ENCODE results near the gene ATP8A2. TPM values are rescaled to one million over a fixed set of nuclear protein-coding genes. Genes with fewer than 3 reads are reported as not detected.
"Not testable (repeated sequence)": the region's sequence is repeated elsewhere in the genome, so short reads cannot be mapped to it uniquely, and the experiment has no call there.

Gene ATP8A2
- total RNA-seq, 2 donors from 2014 or later: 0.18 to 0.24 TPM

DNA sequence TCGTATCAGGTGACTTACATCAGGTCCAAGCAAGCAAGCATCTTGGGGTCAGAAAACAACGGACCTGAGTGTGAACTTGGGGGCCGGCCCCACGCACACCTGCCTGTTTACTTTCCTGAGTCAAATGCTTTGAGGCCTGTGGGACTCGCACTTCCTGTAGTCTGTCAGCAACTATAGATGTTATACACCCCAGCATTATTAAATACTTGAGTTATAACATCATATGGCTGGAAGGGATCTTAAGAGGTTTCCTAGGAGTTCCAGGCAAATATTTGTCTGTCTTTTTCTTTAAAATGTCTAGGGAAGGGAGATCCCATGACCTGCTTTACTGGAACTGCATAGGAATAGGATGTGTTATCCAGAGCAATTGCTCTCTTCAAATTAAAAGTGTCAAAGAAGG, 399.4 kb downstream of the ATP8A2 start:
- intact Hi-C loops (cut with DNase I): no loop called here
- no peak for ATAC-seq

DNA sequence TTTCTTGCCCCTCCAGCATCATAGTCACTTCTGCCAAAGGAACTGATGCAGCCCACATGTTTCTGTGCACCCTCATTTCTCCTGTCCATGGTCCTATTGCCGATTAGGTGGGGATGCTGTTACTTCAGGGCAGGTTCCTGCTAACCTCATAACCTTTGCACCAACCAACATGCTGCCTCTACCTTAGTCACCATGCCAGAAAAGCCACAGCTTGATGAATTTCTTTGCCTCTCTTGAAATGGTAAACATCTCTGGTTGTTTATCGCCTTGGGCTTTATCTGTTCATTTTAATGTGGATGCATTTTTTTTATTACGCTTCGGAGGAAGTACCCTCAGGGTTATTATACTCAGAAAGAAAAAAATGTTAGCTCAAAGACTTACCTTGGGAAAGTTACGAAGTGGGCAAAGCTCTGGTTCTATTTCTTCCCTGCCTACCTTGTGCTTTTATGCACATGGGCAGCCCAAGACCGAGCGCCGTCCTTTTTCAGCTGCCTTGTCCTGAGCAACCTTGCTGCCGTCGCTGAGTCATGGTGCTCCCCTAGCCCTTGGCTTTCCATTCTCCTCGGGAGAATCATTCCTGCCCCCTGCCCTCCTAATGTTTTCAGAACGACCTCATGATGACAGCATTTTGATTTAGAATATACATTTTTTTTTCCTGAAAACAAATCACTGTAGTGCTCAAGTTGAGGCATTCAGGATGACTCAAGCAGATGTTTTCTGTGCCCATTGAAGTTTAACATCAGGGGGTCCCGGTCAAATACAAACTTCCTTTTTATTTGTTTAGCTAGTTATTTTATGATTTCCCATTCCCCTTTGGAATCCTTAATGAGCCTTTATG, 400.1 kb downstream of the ATP8A2 start:
- intact Hi-C loops (cut with DNase I): no loop called here
- ATAC-seq: no peak
- no peak for DNase-seq

More for the DNA sequence above, 399.4 kb downstream of the ATP8A2 start:
- DNase-seq: no peak

DNA sequence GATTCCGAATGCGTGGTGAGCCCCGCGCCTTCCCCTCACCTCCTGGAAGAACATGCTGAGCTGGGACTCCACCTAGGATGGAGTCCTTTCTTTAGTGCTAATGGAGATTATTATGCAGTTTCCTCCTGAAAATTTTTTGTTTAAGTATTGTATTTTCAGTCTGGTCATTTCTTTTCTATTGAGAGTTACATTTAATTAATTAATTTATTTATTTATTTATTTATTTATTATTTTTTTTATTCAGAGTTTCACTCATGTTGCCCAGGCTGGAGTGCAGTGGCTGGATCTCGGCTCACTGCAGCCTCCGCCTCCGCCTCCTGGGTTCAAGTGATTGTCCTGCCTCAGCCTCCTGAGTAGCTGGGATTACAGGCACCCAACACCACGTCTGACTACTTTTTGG, 400.8 kb downstream of the ATP8A2 start:
- ATAC-seq; intact Hi-C loops (cut with DNase I); DNase-seq: not testable (repeated sequence)

DNA sequence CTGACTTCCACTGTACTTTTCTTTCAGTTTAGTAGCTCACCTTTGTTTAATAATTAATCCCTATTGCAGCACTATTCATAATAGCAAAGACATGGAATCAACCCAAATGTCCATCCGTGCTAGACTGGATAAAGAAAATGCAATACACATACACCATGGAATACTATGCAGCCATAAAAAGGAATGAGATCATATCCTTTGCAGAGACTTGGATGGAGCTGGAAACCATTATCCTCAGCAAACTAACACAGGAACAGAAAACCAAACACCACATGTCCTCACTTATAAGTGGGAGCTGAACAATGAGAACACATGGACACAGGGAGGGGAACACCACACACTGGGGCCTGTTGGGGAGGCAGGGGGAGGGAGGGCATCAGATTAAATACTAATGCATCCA, 402.3 kb downstream of the ATP8A2 start:
- DNase-seq; ATAC-seq; intact Hi-C loops (cut with DNase I): not testable (repeated sequence)

DNA sequence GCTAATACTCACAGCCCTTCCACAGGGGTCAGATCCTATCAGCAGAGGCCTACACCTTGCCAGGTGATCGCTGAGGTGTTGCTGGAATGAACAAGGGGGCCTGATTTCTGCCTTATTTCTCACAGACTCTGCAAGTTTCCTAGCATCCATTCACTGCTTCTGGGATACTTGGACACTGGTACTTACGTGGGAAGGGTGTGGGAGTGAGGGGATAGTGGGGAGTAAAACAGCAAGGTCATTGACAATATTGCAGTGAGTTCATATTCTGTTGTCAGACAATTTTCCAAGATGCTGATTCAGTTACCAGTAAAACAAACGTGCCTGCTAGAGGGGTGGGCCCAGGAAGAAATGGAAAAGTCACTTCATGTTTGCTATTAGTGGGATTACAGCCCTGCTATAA, 403.5 kb downstream of the ATP8A2 start:
- intact Hi-C loops (cut with DNase I): no loop called here
- ATAC-seq: no peak
- DNase-seq: no peak

DNA sequence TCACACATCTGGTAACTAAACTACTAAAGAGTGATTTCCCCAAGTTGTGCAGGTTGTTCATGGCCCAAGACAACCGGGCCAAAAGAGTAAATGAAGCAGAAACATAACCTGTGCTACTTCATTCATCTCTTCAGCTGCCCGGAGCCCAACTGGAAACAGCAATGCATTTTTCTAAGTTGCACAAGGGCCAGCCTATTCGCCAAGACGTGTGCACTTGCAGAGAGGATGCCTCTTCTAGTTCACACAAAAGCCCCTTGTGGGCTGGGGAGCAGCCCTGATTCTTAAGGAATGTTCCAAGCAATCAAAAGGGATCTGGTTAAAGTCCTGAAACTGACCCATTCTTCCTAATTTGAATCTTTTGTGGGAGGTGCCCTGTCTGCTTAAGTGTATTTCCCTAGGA, 404.2 kb downstream of the ATP8A2 start:
- intact Hi-C loops (cut with DNase I): no loop called here
- no peak for ATAC-seq
- no peak for DNase-seq

DNA sequence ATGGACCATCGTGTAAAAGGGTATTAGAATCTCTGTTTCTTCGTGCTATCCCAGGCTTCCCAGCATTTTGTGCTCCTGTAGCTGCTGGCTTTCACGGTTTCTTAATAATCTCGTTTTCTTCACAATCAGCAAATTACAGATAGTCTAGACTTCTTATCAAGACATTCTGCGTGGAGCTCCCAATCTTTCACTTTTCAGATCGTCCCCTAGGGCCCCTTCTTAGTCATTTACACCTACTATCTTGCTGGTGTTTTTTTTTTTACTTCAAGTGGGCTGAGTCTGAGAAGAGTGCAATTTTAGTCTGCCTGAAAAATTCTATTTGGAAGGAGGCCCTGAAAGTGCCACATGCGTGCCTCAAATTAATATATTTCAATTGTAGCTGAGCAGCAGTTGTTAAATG, 404.9 kb downstream of the ATP8A2 start:
- intact Hi-C loops (cut with DNase I): no loop called here
- peak in 1 of 2 donors; percentile 63 for ATAC-seq
- DNase-seq: no peak

DNA sequence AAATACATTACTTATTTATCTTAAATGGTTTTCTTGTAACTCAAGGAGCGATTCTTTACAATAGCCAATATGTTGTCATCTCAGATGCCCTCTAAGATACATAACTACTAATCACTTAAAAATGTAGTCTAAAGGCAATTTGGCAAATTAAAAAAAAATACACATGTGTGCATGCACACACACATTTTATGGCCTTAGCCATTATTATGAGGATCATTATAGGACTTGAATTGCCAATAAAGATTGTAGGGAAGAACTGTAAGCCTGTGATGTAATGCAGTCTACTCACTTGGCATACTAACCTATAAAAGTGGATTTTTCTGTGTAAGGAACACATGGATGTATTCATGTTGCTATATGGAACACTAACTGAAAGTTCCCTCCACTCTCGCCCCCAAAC, 405.7 kb downstream of the ATP8A2 start:
- ATAC-seq (no peak), DNase-seq (no peak)
- intact Hi-C loops (cut with DNase I): no loop called here

DNA sequence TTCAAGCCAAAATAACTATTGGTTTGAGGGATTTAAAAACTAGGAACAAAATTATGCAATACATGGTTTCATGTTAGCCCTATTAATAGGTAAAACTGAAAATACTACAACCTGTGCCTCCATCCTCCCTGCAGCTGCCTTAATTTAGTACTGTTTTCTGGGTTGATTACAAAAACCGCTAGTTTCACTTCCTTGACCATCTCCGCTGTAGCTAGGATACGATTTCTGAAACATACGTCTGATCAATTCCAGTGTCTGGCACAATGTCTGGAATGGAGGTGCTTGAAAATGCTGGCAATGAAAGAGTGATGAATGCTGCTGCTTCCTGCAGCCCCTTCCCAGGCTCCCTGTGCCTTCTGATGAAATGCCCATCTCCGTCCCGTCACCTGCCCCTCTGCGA, 406.6 kb downstream of the ATP8A2 start:
- intact Hi-C loops (cut with DNase I): no loop called here
- ATAC-seq: no peak
- DNase-seq: no peak

DNA sequence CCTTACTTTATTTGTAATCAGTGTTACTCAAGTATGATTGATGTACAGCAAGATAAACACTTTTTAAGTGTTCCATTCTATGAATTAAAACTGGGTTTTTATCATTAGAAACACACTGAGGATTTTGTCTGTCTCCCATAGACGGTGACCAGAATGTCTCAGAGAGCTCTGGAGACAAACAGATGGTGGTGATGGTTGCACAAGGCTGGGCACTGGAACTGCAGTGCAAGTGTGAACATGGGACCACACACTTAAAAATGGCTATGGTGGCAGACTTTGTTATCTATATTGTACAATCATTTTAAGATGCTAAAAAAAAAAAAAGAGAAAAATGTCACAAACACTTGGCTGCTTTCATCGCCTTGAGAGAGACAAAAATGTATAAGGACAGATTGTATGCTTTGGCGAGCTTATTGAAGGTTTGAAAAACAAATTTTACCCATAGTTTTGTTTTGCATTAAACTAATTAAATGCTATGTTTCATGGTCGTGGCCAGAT, 407.1 kb downstream of the ATP8A2 start:
- ATAC-seq (no peak), DNase-seq (no peak)
- intact Hi-C loops (cut with DNase I): no loop called here

DNA sequence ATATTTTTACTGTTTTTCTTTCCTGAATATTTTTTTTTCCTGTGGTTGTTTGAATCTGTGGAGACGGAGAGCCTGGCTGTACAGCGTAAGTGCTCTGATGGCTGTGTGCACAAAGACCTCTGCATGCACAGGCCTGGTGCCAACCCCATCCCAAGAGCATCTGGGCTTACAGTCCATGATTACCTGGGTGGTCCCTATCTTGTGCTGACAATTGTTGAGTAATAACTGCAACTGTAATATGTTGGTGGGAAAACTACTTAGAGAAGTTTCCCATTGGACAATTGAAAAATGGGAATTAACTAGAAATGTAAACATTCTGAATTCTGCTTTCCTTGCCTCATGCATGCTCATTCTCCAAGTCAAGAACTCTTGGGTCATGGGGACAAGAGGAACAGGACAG, 411.3 kb downstream of the ATP8A2 start:
- ATAC-seq: no peak
- intact Hi-C loops (cut with DNase I): no loop called here

DNA sequence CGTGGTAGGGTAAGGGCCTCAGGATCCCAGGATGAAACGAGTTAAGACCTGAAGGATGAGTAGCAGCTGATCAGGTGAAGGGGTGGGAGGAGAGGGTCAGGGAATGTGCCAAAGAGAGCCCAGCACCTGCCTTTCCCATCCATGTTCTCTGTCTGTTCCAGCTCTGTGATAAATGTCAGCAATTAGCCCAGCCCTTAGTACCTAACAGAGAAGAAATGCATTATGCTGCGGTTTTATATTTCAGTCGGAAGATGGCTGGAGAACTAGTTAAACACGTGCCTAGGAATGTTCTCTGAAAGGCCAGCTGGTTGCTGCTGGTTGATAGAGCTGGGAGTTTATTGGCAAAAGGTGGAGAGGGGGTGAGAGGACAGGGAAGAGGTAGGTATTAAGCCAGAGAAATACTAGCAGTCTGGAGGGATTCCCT, 411.8 kb downstream of the ATP8A2 start:
- DNase-seq (no peak), ATAC-seq (no peak)
- intact Hi-C loops (cut with DNase I): no loop called here

More for the DNA sequence above, 411.3 kb downstream of the ATP8A2 start:
- DNase-seq: no peak

DNA sequence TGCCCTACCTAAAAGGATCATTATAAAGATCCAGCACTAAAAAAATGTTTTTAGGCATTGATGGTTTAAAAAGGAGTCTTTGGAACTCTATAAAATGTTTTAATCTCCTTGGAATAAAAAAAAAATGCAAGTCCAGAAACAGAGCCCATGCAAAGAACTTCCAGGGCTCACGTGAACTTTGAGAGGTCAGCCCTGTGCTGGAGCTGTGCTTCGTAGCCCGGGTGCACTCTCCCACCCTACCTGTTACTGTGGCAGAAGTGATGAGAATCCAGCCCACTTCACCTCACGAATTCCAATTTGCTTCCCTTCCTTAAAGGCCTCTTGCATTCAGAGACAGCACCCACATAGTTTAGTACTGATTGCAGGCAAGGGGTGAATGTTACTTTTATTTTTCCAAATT, 412.3 kb downstream of the ATP8A2 start:
- DNase-seq (no peak), ATAC-seq (no peak)
- intact Hi-C loops (cut with DNase I): no loop called here

DNA sequence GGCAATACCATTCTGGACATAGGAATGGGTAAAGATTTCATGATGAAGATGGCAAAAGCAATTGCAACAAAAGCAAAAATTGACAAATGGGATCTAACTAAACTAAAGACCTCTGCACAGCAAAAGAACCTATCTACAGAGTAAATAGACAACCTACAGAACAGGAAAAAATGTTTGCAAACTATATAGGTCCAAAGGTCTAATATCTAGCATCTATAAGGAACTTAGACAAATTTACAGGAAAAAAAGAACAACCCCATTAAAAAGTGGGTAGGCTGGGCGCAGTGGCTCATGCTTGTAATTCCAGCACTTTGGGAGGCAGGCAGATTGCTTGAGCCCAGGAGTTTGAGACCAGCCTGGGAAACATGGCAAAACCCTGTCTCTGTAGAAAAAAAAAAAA, 418.4 kb downstream of the ATP8A2 start:
- intact Hi-C loops (cut with DNase I); ATAC-seq; DNase-seq: not testable (repeated sequence)

DNA sequence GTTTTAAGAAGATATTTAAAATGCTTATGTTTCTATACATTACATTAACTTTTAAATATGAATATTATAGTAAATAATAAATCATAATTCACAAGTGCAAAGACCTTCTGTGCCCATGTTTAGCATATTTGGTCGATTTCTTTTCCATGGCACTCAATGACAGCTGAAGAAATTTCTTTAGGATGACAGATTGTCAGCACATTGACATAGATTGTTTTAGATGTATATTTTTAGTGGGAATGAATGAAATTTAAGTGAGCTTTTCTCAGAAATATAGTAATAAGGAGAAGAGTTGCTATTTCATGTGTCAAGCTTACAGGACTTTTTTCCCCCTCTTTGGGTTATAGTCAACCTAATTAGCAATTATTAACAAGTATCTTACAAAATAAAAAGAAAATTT, 423.5 kb downstream of the ATP8A2 start:
- intact Hi-C loops (cut with DNase I): no loop called here
- no peak for ATAC-seq
- no peak for DNase-seq

DNA sequence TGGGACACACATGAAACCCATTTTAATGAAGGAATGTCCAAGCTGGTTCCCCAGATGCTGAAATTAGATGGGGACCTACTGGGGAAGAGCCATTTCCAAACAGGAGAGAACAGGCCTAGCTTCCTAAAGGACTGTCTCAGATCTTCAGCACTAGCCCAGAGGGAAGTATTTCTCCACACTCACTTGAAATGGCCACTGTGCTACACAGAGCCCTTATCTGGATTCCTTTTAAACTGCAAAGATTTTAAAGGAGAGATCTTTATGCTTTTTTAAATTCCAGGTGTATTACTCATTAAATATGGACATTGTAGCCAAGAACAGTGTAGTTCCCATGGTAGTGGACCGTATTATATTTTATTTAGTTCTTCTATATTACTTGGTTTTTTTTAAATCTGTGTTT, 424.7 kb downstream of the ATP8A2 start:
- ATAC-seq (no peak), DNase-seq (no peak)
- intact Hi-C loops (cut with DNase I): no loop called here

DNA sequence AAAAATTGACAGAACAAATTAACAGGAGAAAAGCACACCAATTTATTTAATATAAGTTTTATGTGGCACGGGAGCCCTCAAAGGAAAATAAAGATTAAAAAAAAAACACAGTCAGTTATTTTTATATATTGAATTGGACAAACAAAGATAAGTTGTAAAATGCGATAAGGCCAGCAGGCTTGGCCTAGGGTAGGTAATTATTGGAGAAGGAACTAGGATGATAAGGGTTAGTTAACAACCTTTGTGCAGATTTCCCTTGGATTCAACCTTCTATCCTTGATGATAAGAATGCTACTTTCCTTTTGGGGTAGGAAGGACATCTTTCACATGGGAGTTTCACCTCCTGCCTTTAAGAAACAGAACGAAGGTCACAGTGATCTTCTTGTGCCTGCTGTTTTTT, 427.2 kb downstream of the ATP8A2 start:
- intact Hi-C loops (cut with DNase I): no loop called here
- no peak for DNase-seq
- ATAC-seq: no peak

DNA sequence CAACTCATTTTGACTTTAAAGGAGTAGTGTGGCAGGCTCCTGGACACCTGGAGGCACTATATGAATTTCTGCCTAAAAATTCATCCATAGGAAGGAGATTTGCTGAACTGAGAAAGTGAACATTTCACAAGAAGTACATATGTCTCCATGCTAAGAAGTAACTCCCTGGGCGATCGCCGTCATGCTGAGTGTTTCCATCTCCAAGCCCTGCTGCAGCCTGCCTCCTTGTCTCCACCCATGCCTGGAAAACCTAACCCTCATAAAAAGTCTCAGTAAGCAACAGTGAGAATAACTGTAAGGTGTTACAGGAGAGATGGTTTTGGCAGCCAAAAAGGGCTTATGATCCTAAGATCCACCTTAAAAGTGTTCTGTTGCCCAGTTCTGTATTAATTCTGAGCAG, 428.7 kb downstream of the ATP8A2 start:
- no peak for DNase-seq
- intact Hi-C loops (cut with DNase I): no loop called here
- ATAC-seq: no peak

DNA sequence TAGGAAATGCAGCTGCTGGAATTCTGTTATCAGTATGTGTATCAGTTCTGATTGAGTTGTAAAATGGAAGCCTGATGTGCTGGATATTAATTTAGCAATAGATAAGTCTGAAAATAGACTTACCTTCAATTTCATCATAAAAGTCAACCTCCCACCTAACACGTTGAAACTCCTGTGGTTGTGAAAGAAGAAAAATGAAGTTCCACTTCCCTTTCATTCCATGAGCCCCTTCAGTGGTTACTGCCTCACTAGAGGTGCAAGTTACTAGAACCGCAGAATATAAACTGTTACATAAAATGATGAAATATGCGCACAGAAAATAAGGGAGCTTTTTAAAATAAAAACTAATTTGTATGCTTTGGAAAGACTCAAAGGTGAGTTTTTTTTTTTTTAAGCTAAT, 430.8 kb downstream of the ATP8A2 start:
- DNase-seq: no peak
- ATAC-seq: no peak
- intact Hi-C loops (cut with DNase I): no loop called here

DNA sequence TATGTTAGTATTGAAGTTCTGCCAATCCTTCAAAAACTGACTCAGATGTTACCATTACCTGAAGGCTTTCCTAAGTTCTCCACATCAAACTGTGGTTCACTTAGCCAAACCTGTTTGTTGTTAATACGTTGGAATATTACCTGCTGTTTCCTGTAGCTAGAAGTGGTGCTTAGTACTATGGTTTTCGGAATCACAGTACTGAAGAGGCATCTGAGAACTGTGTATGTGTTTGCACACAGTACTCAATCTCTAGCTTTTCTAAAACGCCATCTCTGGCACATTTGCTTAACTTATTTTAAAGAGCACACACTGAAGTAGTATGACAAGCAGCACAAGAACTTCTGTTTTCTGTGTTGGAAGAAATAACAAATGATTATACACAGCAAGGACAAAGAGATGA, 431.9 kb downstream of the ATP8A2 start:
- ATAC-seq: no peak
- intact Hi-C loops (cut with DNase I): no loop called here

More for the DNA sequence above, 431.9 kb downstream of the ATP8A2 start:
- DNase-seq: no peak
